Hepatocyte (in vitro differentiated cells): ENCODE measurements around the gene SPINK14.

Source experiments
- EZH2 ChIP-seq: fragments of 200-600 bp; sonication (generic); IDR thresholded peaks from 2 replicates; pipeline ENCODE4 v1.6.1; 2016; ENCODE audit warnings: antibody characterized with exemption, mild to moderate bottlenecking, borderline replicate concordance
- TF ChIP-seq, protein P1 (sequence below): fragments of 200-600 bp; sonication (generic); IDR thresholded peaks from 2 replicates; pipeline ENCODE4 v1.5.1; 2016; ENCODE audit warnings: antibody characterized with exemption, mild to moderate bottlenecking; ENCODE audit not compliant: poor library complexity

DNA sequence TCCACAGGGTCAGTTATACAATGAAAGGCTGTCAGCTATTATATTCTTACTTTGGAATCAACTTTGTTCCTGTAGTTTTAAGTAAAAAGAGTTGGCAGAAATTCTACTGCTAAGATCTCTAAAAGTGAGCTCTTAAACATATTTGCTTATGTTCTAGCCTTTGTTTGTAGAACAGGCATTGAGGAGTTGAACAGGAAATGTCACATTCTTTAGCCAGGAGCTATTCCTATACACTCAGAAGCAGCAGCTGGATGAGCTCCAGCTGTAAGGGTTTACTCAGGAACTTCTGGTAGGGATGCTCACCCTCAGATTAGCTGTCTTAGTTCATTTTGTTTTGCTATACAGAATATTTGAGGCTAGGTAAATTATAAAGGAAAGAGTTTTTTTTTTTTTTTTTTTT is 22.4 kb upstream of the SPINK14 start:
- TF ChIP-seq, protein P1, sequence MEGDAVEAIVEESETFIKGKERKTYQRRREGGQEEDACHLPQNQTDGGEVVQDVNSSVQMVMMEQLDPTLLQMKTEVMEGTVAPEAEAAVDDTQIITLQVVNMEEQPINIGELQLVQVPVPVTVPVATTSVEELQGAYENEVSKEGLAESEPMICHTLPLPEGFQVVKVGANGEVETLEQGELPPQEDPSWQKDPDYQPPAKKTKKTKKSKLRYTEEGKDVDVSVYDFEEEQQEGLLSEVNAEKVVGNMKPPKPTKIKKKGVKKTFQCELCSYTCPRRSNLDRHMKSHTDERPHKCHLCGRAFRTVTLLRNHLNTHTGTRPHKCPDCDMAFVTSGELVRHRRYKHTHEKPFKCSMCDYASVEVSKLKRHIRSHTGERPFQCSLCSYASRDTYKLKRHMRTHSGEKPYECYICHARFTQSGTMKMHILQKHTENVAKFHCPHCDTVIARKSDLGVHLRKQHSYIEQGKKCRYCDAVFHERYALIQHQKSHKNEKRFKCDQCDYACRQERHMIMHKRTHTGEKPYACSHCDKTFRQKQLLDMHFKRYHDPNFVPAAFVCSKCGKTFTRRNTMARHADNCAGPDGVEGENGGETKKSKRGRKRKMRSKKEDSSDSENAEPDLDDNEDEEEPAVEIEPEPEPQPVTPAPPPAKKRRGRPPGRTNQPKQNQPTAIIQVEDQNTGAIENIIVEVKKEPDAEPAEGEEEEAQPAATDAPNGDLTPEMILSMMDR = no peak
- TF ChIP-seq EZH2 = no peak
